Activated CD4-positive, CD25-positive, alpha-beta regulatory T cell (primary cell): ENCODE data around the gene PFN2.
"Not testable (repeated sequence)": the region's sequence is repeated elsewhere in the genome, so short reads cannot be mapped to it uniquely, and the experiment has no call there.

Experiments used
- DNase-seq, 4 experiments: peaks; one replicate each; lab custom pipeline; 2025; lab: John Stamatoyannopoulos, UW

The PFN2 gene

DNA sequence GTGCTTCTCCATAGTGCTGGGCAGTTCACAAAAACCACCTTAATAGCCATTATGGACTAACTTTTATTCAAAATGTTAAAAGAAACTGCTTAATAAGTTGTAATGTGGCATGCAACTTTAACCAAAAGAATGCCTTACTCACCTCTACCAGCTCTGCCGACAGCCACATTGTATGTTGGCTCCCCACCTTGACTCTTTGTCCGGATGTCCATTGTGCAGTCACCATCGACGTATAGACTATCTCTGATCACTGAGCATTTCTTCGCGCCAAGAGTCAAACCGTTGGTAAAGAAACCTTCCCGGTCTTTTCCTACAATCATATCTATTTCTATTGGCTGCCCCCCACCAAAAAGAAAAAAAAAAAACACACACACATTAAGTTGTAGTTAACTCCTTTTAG, 2.5 kb downstream of the PFN2 start:
- DNase-seq: no peak

DNA sequence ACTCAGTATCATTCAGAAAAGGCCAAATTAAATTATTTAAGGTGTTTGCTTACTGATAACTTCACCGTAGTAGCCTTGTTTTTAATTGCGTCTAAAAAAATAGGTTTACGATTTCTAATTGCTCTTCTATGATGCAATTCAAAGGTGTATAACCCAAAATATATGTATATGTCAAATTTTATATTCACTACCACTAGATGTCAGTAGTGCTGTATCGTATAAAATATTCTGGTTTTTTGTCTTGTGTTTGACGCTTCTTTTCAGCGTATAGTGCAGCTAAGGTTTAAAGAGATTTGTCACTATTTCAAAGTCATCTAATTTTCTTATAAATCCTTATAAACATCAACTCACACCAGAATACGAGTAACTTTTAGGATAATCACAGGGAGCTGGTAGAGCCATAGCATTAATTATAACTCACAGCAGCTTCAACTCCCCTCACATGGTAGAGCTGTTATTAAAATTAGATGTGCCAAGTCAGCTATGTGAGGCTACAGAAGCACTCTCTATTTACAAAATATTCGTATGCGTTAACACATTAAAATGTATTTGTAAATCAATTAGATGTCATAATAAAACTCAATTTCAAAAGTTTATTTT, 3.5 kb downstream of the PFN2 start:
- no peak for DNase-seq

DNA sequence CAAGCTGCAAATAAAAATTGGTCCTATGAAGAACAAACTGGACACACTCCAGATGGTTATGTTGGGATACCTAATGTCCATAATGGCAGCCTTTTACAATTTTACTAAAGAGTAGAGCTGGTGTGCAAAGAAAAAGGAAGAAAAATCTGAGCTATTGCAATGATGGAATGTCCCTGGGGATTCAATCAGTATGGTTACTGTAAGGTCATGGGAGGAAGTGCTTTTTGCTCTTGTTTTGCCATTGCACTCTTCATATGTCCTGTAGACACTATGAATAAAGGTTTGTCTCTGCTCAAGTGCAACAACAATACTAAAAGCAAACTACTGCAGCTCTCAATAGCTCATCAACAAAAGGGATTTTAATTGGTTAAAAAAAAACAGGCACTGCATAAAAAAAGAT, 5.4 kb downstream of the PFN2 start:
- no peak for DNase-seq

DNA sequence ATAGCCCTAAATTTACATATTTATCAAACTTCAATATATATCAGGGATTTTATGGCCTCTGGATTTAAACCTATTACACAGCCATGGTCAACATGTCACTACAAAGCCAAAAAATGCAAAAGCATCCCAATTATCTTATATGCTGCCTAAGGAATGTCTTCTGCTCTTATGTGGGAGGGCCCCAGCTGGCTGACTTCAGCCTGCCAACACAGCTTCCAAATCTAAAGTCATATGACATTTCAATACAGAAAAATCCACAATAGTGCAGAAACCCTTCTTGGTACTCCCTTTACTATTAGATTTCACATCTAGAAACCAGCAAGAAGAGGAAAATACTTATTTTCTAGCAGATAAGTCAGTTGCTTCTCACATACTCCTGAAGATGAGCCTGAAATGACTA, 6.4 kb downstream of the PFN2 start:
- DNase-seq: no peak

DNA sequence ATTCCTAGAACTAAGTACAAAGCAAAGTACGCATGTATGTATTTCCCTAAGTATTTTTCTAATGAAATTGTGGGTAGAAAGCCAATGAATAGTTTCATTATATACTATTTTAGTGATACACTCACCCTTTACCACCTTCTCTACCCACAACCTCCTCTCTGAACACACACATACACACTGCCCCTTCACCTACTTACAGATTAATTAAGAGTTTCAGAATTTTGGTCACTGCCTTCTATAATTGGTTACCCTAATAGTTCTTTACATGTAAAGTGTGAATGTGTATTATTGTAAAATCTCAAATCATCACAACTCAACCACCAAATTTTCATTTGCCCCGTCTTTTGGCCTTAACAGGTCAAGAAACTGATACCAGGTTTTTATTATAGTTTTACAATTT, 7.2 kb downstream of the PFN2 start:
- DNase-seq: no peak

DNA sequence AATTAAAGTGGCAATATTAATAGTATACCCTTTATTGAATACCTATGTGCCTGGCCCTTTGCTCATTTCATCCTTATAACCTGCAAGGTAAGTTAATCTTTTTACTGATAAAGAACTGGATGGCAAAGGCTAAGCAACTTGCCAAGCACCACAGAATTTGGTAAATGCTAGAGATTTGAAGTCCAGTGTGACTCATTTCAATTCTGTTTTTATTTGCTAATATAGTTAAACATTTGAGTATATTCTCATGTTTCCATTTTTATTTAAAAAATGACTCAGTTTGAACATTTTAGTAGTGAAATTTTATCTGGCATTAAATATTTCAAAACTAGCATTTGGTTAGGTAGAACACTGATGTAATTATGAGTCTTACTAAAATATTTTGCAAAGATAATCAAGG, 11.3 kb downstream of the PFN2 start:
- no peak for DNase-seq

DNA sequence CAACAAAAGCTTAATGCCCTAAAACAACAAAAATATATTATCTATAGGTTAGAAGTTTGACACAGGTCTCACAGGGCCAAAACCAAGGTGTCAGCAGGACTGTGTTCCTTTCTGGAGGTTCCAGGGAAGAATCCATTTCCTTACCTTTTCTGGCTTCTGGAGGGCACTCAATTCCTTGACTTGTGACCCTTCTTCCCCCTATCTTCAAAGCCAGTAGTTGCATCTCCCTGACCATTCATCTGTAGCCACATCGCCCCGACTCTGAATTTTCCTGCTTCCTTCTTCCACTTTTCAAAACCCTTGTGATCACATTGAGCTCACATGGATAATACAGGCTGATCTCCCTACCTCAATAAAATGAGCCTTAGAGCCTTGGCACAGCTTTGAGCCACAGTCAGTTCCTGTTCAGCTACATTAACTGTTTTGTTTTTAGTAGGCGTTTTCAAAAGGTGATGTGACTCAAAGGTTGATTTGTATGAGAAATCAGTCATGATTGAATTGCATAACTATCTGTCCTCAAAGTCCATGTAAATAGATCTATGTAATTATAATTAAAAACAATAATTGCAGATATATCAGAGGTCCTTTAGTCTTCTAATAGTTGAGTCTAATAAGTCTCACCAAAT, 12.4 kb downstream of the PFN2 start:
- no peak for DNase-seq

DNA sequence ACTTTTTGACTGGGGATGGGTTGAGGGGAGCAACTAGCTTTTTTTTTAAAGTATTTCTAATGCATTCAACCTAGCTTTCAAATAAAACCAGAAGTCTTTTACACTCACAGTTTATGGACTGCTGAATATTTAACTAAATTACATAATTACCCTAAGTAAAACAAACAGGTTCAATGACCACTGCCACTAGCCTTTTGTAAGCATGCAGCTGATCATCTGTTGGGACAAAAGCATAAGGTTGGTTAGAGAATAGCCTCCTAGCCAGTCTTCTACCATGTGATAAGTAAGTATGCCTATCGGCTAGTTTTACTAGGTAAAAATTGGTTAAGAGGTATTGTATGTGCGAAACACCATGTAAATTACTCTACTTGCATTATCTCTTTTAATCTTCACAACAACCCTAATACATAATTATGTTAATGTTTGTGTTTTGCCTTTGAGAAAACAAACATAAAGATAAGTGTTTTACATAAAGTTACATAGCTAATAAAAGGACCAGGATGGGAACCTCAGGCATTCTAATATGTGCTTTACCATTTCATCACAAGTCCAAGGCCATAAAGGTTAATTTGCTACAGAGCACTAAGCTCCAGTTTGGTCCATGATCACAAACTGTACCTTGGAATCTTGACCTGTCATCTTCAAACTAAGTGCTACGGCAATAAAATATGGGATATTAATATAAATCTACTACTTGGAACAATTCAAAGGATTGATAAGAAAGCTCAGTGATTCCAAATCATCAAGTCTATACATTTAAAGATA, 13.2 kb downstream of the PFN2 start:
- no peak for DNase-seq

DNA sequence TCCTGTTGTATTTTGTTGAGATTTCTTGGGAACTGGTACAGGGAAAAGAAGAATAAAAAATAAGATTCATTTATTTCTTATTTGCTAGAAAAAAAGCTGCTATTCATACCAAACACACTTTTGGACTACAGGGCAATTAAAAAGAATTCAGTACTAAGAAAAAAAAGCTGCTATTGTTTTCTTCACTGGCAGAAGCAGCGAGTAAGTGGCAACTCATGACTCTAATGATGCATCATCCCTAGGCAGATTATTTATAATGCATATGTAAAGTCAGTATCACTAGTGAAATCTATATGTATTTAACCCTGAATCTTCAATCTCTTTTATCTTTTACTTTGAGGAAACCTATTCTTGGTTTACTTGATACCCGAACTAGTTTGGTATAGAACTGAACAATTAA, 15.2 kb downstream of the PFN2 start:
- no peak for DNase-seq

DNA sequence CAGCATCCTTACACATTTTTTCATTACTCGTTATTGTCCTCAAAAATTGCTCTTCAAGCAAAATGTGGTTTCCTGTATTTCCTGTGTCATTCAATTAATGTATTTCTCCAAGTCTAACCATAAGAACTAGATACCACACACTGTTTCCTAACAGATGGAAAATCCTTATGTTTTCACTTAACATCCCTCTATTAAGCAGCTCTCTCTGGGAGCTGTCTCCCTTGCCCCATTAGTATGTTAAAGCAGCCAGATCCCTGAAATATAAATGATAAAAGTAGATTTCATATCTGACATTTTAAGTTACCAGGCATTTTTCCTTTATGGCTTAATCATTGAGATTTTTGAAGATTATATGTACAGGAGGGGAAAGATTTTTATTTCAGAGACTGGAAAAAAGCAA, 15.9 kb downstream of the PFN2 start:
- no peak for DNase-seq

DNA sequence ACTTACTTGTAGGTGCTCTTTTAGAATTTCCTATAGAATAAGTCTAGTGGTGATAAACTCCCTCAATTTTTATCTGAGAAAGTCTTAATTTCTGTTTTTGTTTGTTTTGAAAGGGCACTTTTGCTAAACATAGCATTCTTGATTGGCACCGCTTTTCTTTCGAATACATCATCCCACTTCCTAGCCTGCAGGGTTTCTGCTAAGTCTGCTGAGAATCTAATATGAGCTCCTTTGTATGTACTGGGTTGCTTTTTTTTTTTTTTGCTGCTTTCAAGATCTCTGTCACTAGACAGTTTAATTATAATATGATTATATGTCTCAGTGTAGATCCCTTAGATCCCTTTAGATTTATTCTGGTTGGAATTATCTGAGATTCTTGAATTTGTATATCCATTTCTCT, 21.5 kb downstream of the PFN2 start:
- no peak for DNase-seq

DNA sequence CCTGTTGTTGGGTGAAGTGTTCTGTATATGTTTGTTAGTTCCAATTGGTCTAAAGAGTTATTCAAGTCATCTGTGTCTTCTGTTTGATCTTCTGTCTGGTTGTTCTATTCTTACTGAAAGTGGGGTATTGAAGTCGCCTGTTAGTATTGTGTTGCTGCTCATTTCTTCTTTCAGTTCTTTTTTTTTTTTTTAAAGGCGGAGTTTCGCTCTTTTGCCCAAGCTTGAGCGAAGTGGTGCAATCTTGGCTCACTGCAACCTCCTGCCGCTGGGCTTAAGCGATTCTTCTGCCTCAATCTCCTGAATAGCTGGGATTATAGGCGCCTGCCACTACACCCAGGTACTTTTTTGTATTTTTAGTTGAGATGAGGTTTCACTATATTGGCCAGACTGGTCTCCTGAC, 23.5 kb downstream of the PFN2 start:
- no peak for DNase-seq

DNA sequence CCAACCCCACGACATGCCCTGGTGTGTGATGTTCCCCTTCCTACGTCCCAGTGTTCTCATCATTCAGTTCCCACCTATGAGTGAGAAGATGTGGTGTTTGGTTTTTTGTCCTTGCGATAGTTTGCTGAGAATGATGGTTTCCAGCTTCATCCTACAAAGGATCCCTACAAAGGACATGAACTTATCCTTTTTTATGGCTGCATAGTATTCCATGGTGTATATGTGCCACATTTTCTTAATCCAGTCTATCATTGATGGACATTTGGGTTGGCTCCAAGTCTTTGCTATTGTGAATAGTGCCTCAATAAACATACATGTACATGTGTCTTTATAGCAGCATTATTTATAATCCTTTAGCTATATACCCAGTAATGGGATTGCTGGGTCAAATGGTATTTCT, 26.7 kb downstream of the PFN2 start:
- DNase-seq: not testable (repeated sequence)

DNA sequence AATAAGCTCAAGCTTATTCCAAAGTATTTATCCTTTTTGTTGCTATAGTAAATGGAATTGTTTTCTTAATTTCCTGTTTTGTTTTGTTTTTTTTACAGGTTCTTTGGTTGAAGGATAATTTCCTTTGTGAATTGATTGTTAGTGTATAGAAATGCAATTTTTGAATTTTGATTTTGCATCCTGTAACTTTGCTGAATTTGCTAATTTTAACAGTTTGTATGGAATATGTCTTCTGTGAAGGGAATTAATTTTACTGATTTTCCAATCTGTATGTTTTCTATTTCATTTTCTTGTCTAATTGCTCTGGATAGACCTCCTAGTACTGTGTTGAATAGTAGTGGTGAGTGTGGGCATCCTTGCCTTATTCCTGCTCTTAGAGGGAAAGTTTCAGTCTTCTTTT, 28.3 kb downstream of the PFN2 start:
- no peak for DNase-seq

DNA sequence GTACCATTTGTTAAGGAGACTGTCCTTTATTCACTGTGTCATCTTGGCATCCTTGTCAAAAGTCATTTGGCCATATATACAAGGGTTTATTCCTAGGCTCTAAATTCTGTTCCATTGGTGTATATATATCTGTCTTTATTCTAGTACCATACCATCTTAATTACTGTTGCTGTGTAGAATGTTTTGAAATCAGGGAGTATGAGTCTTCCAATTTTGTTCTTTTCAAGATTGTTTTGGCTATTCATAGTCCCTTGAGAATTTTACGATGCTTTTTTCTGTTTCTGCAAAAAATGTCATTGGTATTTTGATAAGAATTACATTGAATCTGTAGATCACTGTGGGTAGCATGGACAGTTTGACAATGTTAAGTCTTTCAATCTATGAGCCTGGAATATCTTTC, 28.7 kb downstream of the PFN2 start:
- no peak for DNase-seq

DNA sequence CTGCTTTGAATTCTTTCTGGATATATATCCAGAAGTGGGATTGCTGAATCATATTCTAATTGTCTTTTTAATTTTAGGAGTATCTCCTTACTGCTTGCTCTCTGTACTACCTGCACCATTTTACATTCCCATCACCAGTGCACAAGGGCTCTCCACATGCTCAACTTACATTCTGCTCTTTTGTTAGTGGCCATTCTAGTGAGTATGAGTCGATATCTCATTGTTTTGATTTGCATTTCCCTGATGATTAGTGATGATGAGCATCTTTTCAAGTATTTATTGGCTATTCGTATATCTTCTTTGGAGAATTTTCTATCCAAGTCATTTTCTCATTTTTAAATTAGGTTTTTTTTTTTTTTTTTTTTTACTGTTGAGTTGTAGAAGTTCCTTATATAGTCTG, 29.5 kb downstream of the PFN2 start:
- no peak for DNase-seq

DNA sequence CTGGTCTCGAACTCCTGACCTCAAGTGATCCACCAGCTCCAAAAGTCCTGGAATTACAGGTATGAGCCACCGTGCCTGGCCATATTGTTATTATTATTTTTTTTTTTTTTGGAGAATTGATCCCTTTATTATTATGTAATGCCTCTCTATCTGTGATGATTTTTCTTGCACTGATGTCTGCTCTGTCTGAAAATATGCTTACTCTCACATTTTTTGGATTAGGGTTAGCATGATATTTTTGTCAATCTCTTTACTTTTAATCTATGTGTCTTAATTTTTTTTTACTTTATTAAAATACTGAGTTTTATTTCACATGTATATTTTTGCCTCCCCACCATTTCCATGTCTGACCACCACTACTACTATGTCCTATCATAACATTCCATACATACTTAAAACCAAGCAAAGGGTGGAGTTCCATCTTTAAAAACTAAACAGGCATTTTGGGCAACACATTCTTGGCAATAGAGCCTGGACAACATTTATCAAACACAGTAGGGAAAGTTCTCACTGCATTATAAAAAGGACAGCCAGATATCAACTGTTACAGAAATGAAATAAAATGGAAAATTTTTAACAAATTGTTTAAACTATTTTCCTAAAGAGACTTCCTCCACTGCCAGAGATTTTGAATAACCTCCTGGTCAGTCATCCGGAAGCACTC, 32.2 kb downstream of the PFN2 start:
- DNase-seq: not testable (repeated sequence)

DNA sequence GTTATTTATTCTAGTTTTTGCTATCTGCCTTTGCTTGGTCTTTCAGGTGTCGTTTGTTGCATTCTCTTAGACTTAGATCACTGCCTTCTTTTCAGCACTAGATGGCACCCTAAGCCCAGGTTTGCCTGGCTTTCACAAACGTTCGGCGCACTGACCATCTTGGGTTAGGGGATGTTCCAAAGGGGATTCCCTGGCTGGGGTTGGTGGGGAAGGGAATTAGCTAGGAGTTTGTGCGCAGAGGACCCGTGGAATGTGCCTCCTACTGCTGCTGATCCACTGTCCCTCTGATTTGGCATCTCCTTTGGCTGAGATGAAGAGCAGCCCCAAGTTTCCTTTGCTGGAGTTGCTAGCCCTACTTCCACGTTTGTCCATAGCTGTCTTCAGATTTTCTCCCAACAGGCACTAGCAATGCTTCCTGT, 33.9 kb downstream of the PFN2 start:
- DNase-seq: peak in 1 of 4 experiments; percentile 2

DNA sequence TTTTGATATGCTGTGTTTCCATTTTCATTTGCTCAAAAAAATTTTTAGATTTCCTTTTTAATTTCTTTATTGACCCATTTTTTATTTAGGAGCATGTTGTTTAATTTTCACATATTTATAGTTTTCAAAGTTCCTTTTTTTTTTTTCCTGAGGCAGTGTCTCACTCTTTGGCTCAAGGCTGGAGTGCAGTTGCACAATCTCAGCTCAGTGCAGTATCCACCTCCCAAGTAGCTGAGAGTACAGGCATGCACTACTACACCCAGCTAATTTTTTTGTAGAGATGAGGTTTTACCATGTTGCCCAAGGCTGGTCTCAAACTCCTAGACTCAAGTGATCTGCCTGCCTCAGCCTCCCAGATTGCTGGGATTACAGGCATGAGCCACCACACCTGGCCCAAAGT, 36.2 kb downstream of the PFN2 start:
- no peak for DNase-seq

DNA sequence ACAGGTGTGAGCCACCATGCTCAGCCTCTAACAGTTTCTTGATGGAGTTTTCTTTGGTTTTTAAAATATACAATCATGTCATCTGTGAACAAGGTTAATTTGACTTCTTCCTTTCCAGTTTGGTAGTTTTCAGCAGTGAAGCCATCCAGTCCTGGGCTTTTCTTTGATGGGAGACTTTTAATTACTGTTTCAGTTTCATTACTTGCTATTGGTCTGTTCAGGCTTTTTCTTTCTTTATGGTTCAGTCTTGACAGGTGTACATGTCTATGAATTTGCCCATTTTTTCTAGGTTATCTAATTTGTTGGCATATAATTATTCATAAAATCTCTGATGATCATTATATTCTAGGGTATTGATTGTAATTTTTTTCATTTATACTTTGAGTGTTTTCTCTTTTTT, 36.8 kb downstream of the PFN2 start:
- DNase-seq: no peak

DNA sequence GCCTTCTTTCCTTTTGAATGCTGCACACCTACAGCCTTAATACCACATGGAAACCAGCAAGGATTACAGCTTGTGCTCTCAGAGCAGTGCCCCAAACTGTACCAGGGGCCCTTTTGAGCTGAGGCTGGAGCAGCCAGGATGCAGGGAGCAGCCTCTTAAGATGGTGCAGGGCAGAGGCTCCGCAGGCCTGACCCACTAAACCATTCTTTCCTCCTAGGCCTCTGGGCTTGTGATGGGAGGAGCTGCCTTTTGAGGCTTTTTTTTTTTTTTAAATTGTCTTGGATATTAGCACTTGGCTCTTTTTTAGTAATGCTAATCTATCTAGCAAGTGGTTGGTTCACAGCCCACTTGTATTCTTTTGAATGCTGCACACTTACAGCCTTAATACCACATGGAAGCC, 37.7 kb downstream of the PFN2 start:
- no peak for DNase-seq

DNA sequence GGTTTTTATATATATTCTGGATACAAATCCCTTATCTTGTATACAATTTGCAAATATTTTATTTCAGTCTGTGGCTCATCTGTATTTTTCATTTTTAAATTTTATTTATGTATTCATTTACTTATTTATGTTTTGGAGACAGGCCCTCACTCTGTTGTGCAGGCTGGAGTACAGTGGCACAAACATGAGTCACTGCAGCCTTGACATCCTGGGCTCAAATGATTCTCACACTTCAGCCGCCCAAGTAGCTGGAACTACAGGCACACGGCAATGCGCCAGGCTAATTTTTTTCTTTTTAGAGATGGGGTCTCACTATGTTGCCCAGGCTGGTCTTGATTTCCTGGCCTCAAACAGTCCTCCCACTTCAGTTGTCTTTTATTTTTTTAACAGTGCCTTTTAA, 50.6 kb downstream of the PFN2 start:
- no peak for DNase-seq

DNA sequence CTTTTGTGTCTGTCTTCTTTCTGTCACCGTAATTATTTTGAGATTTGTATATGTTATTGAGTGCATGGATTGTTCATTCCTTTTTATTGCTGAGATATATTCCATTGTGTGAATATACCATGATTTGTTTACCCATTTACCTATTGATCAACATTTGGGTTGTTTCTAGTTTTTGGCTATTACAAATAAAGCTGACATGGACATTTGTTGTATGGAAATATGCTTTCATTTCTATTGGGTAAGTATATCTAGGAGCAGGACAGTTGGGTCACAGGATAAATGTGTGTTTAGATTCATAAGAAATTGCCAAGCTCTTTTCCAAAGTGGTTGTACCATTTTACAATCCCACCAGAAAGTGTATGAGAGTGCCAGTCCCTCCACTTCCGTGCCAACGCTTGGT, 51.2 kb downstream of the PFN2 start:
- no peak for DNase-seq
